NCI-H774 (cell line): ENCODE measurements around the gene AMN.
A peak's percentile ranks its signal among the peaks of the same experiment; 100 is the strongest.
"Not testable (repeated sequence)": the region's sequence is repeated elsewhere in the genome, so short reads cannot be mapped to it uniquely, and the experiment has no call there.

Experiments
- DNase-seq: peaks from one replicate; lab custom pipeline; 2025; lab: John Stamatoyannopoulos, UW

AMN gene

GRCh38 chr14:102911991-102912761 lies 10.3 kb upstream of the AMN start:
- no peak for DNase-seq

DNA sequence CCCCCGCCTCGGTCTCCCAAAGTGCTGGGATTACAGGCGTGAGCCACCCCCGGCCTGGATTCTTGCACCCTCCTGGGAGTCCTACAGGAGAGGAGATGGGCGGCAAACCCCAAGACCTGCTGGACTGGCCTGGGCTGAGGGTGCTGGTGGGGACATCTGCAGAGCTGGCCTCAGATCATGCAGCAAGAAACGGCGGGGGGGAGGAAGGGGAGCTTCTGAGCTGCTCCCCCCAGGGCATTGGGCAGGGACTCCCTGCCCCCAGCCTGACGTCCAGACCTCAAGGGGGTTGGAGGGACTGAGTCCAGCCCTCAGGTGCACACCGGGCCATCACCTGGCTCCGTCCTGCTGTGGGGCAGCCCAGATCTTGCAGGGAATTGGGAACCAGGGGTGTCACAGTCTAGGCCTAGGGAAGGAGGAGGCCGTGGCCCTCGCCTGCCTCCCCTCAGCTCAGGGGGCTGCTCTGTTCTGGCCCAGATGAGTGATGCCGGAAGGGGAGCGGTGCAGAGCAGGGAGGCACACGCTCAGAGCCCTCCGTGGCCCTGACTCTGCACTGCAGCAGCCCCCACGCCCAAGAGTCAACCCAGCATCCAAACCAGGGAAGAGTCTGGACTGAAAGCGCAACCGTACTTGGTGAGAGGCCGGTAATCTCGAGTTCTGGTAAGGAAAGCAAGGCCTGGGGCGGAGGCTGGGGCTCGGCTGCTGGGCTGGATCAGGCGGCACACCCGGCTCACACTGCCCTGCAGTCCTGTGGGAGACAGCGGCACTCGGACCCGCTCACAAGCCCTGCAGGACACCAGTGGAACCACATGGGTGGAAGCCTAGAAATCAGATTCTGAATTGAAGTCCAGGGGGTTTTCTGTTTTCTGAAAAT lies 8.9 kb upstream of the AMN start:
- no peak for DNase-seq

- no peak for DNase-seq
Measured at GRCh38 chr14:102914474-102915291, 7.8 kb upstream of the AMN start.

DNA sequence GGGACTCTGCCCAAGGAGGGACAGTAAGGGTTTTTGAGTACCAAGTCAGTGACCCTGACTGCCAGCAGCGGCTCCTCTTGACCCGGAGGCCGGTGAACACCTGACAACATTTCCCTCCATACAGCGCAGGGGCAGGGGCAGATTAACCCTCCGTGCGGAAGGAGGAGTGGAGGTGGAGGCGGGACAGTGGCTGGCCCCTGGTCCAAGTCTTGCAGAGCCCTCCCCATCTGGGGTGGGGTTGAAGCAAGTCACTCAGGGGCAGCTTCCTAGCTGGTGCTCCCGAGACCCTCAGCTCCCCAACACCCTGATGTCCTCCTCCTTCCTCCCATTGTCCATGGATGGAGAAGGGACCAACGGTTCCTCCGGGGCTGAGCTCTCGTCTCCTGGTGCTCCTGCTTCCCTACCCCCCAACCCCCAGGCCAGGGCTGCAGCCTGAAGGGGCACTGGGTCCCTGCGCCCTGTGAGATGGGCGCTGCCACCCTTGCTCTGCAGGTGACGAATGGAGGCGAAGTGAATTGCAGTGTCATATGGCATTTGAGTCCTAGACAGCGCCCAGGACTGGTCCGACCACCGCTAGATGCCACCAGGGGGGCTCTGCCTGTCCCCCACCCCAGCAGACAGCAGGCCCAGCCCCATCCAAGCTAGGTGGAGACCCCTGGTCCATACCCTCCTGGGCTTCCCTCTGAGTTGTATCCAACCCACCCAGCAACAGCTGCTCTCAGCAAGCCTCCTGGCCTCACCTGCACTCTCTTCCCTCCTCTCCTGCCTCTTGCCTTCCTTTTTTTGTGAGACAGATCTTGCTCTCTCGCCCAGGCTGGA lies 7.0 kb upstream of the AMN start:
- DNase-seq: no peak

DNA sequence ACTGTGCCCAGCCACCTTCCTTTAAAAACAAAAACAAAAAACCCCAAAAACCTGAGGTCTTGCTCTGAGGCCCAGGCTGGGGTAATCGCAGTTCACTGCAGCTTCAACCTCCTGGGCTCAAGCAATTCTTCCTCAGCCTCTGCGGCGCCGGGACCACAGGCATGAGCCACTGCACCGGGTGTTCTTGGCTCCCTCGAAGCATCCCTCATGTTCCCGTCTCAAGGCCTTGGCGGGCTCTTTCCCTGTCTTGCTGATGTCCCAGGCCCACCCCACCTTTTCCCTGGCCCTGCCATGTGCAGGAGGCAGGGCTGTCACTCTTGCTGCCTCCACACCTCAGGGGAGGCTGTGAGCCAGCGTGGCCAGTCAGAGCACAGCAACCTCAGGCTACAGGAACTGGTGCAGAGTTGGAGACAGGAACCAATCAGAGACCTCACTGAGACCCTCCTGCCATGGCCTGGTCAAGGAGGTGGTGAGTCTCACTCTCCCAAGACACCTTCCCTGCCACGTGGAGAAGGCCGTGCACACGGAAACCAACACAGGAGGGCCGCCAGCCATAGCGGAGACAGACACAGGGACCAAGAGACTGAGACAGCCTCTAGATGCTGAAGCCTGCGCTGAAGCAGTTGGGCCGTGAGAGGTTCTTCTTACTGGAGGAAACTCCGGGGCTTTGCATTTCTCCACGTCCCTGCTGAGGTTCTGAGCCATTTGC lies 6.0 kb upstream of the AMN start:
- DNase-seq: no peak

DNA sequence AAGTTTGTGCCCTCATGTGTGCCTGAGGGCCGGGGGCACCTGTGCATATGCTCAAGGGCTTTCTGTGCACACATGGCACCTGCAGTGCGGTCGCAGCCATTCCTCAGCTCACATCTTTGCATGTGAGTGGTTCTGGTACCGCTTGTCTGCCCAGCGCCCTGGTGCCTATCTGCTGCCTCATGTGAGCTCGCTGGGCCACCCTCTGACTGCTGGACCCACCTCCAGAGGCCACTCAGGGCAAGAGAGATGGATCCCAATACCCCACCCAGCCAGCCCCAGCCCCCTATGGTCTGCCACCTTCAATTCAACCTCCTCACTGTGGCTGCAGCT lies 5.4 kb upstream of the AMN start:
- DNase-seq: no peak

DNA sequence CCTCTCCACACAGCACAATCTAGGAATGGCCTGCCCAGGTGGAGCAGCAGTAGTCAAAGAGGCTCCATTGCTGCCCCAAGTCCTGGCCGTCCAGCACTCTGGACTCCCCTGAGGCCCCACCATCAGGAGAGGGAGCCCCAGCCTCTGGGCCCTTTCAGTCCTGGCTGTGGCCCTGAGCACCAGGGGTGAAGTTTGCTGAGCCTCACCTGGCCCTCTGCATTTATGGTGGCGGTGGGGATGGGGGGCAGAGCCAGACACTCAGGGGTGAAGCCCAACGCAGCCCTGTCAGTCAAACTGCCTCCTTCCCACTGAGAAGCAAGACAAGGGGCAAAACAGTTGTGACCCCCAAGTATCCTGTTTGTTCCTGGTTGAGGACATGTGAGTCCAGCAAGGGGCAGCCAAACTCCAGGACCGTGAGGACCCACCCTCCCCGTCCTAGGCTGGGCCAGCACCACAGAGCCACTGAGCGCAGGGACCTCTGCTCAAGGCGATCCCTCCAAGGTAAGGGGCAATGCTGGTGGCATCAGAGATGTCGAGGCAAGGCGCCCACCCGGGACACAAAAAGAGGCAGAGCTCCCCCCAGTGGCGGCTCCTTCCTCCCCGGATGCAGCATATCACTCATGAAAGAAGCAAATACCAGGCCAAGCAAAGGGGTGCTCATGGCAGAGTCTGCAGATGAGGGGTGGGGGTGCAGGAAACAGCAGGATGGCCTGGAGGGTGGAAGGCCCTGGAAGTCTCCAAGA lies 4.8 kb upstream of the AMN start:
- DNase-seq: peak; percentile 7

GRCh38 chr14:102918438-102918837 lies 4.0 kb upstream of the AMN start:
- no peak for DNase-seq

DNA sequence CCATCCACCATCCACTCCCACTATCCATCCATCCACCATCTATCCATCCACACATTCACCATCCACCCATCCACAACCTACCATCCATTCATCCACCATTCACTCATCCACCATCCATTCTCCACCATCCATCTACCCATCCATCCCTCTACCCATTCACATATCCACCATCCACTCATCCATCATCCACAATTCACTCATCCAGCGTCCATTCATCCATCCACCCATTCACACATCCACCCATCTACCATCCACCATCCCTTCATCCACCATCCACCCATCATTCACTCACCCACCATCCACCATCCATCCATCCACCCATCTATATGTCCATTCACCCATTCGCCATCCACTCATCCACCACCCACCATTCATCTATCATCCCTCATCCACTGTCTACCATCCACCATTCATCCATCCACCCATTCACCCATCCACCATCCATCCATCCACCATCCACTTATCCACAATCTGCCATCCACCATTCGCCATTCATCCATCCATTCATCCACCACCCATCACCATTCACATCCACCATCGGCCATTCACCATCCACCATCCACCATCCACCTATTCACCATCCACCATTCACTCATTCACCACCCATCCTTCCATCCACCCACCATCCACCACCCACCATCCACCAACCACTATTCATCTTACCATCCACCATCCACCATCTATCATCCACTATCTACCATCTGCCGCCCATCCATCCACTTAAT lies 2.0 kb upstream of the AMN start:
- DNase-seq: no peak

DNA sequence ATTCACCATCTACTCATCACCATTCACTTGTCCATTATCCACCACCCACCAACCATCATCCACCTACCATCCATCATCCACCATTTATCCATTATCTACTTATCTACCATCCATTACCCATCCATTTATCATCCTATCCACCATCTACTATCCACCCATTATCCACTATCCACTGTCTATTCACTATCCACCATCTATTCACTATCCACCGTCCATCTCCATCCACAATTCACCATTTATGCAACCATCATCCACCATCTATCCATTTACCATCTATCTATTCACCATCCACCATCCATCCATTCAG lies 1.5 kb upstream of the AMN start:
- DNase-seq: no peak

DNA sequence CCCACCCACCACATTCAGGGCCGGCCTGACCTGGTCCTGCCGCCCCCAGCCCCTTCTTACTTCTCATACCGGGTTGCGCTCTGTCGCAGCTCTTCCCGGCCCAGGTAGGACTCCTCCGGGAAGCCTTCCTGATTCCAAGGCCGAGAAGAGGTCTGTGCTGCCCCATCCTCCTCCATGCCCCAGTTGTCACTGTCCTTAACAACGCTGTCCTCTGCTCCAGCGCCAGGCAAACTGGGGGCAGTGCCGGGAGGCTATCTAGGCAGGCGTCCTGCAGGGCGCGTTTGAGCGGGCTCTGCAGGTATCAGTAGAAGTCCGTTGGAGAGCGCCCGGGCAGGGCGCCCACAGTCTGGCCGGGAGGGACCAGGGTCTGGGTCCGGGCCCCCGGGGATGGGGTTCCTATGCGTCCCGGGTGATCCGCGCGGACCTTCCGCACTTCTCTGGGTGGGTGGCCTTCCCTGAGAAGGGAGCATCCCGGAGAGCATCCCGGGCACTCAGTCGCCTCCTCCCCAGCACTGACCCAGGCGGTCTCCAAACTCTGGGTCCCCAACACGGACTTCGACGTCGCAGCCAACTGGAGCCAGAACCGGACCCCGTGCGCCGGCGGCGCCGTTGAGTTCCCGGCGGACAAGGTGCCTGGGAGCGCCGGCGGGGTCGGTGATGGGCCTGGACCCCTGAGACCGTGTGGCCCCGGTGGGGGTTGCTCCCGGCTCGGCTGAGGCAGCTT lies 900 bp downstream of the AMN start:
- DNase-seq: no peak

GRCh38 chr14:102923925-102924486 lies 1.5 kb downstream of the AMN start:
- DNase-seq: no peak

- DNase-seq: no peak
Measured at GRCh38 chr14:102924632-102925588, 2.4 kb downstream of the AMN start.

GRCh38 chr14:102925646-102926045 lies 3.2 kb downstream of the AMN start:
- no peak for DNase-seq

DNA sequence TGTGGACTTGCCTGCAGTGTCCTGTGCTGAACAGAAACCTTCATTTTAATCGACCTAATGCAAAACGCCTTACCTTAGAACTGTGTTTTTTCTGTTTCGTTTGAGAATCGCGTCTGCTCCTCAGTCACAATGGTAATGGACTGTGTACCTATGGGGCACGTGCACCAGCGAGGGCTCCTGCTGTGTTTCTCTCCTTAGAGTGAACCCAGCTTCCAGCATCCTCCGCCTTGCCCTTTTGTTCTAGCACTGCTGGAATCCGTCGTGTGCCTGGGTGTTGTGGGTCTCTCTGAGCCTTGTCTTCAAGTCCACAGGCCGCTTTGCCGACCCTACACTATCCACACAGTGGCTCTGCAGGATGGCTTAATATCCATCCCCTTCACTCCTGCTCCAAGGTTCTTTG lies 3.6 kb downstream of the AMN start:
- no peak for DNase-seq

DNA sequence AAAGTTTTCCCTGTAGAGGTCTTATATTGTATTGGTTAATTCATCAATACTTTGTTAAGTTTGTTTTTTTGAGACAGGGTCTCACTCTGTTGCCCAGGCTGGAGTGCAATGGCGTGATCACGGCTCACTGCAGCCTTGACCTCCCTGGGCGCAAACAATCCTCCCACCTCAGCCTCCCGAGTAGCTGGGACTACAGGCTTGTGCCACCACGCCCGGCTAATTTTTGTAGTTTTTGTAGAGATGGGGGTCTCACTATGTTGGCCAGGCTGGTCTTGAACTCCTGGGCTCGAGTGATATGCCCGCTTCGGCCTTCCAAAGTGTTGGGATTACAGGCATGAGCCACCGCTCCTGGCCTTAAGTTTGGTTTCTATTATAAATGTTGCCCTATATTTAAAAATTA lies 4.4 kb downstream of the AMN start:
- not testable (repeated sequence) for DNase-seq

DNA sequence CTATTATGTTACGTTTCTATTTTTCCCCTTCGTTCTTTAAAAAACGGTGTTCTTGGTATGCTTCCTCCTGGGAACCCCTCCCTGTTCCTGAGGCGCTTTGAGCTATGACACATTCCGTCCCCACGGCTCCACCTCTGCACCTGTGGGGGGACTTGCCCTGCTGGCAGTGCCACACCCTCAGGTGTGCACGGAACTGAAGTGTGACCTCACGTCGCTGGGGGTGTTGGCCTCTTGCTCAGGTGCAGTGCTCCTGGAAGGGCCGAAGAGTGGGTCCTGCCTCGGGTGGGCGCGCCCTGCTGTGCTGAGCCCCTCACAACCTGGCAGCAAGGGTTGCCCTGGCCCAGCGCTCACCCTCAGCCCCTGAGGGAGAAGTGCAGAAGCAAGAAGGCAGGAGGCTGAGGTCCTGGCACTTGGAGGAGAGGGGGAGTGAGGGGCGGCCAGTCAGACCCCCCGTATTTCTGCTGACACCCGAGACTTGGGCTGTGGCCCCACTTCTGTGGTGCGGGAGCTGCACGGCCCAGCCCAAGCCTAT lies 4.9 kb downstream of the AMN start:
- DNase-seq: no peak
